SK-N-SH (cell line): Measurements from ENCODE around the gene ALDOB. TPM values are rescaled to one million over a fixed set of nuclear protein-coding genes. Genes with fewer than 3 reads are reported as not detected.
"Not testable (repeated sequence)": the region's sequence is repeated elsewhere in the genome, so short reads cannot be mapped to it uniquely, and the experiment has no call there.

Experiments
- CTCF ChIA-PET: fragments of 300-600, 350-600 bp; formaldehyde crosslinking; extraction: SDS; loops from one replicate; lab custom pipeline; 2021; lab: Yijun Ruan, JAX
- POLR2A ChIA-PET: fragments of 350-600 bp; sonication (Branson Sonifier 250); formaldehyde crosslinking; extraction: SDS; loops from one replicate; lab custom pipeline; 2020; ENCODE audit warnings: antibody characterized with exemption, inconsistent platforms; lab: Yijun Ruan, JAX
- DNase-seq: peaks from one replicate; pipeline ENCODE4 v3.0.0; 2012
- H2AFZ ChIP-seq: fragments of 200-600 bp; sonication (generic); 2 replicates; pipeline ENCODE4 v1.8.1; 2016; ENCODE audit warnings: antibody characterized with exemption, mild to moderate bottlenecking, low read depth
- H3F3A ChIP-seq: fragments of 200-600 bp; sonication (generic); replicated peaks from 2 replicates; pipeline ENCODE3; 2016; ENCODE audit warnings: antibody characterized with exemption, mild to moderate bottlenecking; ENCODE audit not compliant: insufficient read depth
- H3K27ac ChIP-seq, 2 experiments: fragments of 200-500 bp in 1 of 2; fragments of 200-600 bp in 1 of 2; sonication (Bioruptor generic) in 1 of 2; sonication (generic), shearing (Covaris generic) in 1 of 2; 2 replicates each; pipeline versions ENCODE4 v1.5.1 to v1.6.1; 2014 to 2016; ENCODE audit warnings: low read depth in 2 of 2, inconsistent platforms in 1 of 2, low read length in 1 of 2, mild to moderate bottlenecking in 1 of 2, mixed read lengths in 1 of 2
- H3K27me3 ChIP-seq: fragments of 200-600 bp; sonication (generic), shearing (Covaris generic); 2 replicates; pipeline ENCODE4 v1.6.1; 2016; ENCODE audit warnings: mixed run types; ENCODE audit not compliant: insufficient read depth
- H3K36me3 ChIP-seq, 2 experiments: fragments of 200-500 bp in 1 of 2; fragments of 200-600 bp in 1 of 2; sonication (Bioruptor generic) in 1 of 2; sonication (generic) in 1 of 2; replicated peaks in 1 of 2; 2 replicates each; pipeline versions ENCODE3 to v1.5.1; 2014 to 2016; ENCODE audit warnings: low read length in 1 of 2, mild to moderate bottlenecking in 1 of 2; ENCODE audit not compliant: insufficient read depth in 2 of 2, control insufficient read depth in 1 of 2
- H3K4me1 ChIP-seq, 2 experiments: fragments of 200-500 bp in 1 of 2; fragments of 200-600 bp in 1 of 2; sonication (Bioruptor generic) in 1 of 2; sonication (generic), shearing (Covaris generic) in 1 of 2; 2 replicates each; pipeline versions ENCODE4 v1.5.1 to v1.6.1; 2014 to 2016; ENCODE audit warnings: low read depth in 1 of 2, low read length in 1 of 2, mixed run types in 1 of 2; ENCODE audit not compliant: insufficient read depth in 2 of 2, control insufficient read depth in 1 of 2
- H3K4me2 ChIP-seq: fragments of 200-600 bp; sonication (generic), shearing (Covaris generic); 2 replicates; pipeline ENCODE4 v1.6.1; 2017; ENCODE audit warnings: mixed run types
- H3K4me3 ChIP-seq, 2 experiments: fragments of 200-500 bp in 1 of 2; fragments of 200-600 bp in 1 of 2; sonication (Bioruptor generic) in 1 of 2; sonication (generic), shearing (Covaris generic) in 1 of 2; 2 replicates each; pipeline versions ENCODE4 v1.5.1 to v1.8.1; 2014 to 2016; ENCODE audit warnings: low read depth in 2 of 2, inconsistent platforms in 1 of 2, low read length in 1 of 2, mild to moderate bottlenecking in 1 of 2, mixed read lengths in 1 of 2, moderate library complexity in 1 of 2
- H3K79me2 ChIP-seq: fragments of 200-600 bp; sonication (generic); 2 replicates; pipeline ENCODE4 v1.8.1; 2017; ENCODE audit warnings: mild to moderate bottlenecking; ENCODE audit not compliant: insufficient read depth
- H3K9ac ChIP-seq: fragments of 200-600 bp; sonication (generic); 2 replicates; pipeline ENCODE4 v1.6.1; 2017; ENCODE audit warnings: mixed run types
- H3K9me2 ChIP-seq: fragments of 200-600 bp; sonication (generic); 2 replicates; pipeline ENCODE4 v1.6.1; 2017; ENCODE audit warnings: mixed run types
- H3K9me3 ChIP-seq: fragments of 200-600 bp; sonication (generic); 2 replicates; pipeline ENCODE4 v1.6.1; 2017; ENCODE audit warnings: mixed run types, mild to moderate bottlenecking, moderate library complexity
- H4K20me1 ChIP-seq: fragments of 200-600 bp; sonication (generic); 2 replicates; pipeline ENCODE4 v1.6.1; 2017; ENCODE audit warnings: mild to moderate bottlenecking, mixed run types; ENCODE audit not compliant: insufficient read depth
- CTCF ChIP-seq: fragments of 200-600 bp; sonication (generic); IDR thresholded peaks from 2 replicates; pipeline ENCODE4 v1.6.1; 2017; ENCODE audit warnings: antibody characterized with exemption, mild to moderate bottlenecking, moderate library complexity
- NFIC ChIP-seq: IDR thresholded peaks from 2 replicates; pipeline ENCODE4 v1.4.0; 2012; ENCODE audit warnings: borderline replicate concordance
- RAD21 ChIP-seq: IDR thresholded peaks from 2 replicates; pipeline ENCODE4 v1.6.1; 2012; ENCODE audit warnings: mild to moderate bottlenecking, low read length
- TEAD4 ChIP-seq: IDR thresholded peaks from 2 replicates; pipeline ENCODE4 v1.4.0; 2012; ENCODE audit warnings: mild to moderate bottlenecking, borderline replicate concordance; ENCODE audit not compliant: insufficient read depth
- USF2 ChIP-seq: fragments of 150-350 bp; IDR thresholded peaks from 2 replicates; pipeline ENCODE4 v1.6.1; 2017; ENCODE audit warnings: antibody characterized with exemption, low read length, low read depth, borderline replicate concordance
- WGBS: methylation state at CpG from one replicate; pipeline ENCODE4 v1.1.6; 2017; ENCODE audit warnings: low lambda C conversion rate; 5-methylcytosine and 5-hydroxymethylcytosine counted together
- polyA plus RNA-seq, 3 experiments: library from polyadenylated mRNA; depleted of rRNA; stranded (reverse); fragments of >200 nt; gene quantifications; 2 replicates each; pipeline ENCODE4 v1.2.3, GENCODE V29; 2012

ALDOB gene
- polyA plus RNA-seq, 1 of the 3 experiments (the other 2 are of a cell fraction), result not detected

DNA sequence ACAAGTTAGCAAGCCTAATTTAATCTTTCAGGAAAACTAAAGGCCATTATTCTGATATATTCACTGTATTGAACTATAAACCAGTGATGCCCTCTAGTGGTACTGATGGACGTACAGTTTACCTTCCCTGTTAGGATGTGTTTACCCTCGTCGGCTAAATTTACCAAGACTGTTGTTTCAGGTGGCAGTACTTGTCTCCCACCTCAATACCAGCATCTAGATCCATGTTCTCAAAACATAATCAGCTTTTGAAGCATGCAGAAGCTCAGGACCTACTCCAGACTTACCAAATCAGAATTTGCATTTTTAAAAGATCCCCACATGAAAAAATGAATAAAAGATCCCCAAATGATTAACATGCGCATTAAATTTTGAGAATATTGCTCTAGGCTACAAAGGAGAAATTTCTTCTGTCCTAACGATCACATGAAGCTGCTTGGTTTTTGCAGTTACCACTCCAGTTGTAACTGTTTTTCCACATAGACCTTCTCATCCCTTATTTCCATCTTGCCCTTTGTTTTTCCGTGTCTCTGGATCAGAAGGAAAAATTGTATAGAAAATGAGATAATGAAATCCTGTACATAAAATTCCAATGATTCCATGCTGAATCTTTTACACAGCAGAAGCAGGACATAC lies 47.6 kb downstream of the ALDOB start:
- Histone ChIP-seq H3K9me2 (no peaks in the 10 kb centered on the region), H4K20me1 (no peaks in the 10 kb centered on the region), H3K36me3 (peaks cover 37 to 42% of the 10 kb centered on the region in 2 experiments), H2AFZ (no peak overlapping the region), H3K4me3 (no peak overlapping the region), H3K27ac (no peak overlapping the region; a peak in 1 of 4 replicates), H3K27me3 (no peaks in the 10 kb centered on the region), H3F3A (no peaks in the 10 kb centered on the region), H3K9me3 (peaks cover under 1% of the 10 kb centered on the region; the same call in 1 of the 2 replicates), H3K4me2 (no peak overlapping the region), H3K9ac (no peak overlapping the region), H3K79me2 (peaks cover 22% of the 10 kb centered on the region), H3K4me1 (no peaks in the 10 kb centered on the region; a peak in 1 of 4 replicates)
- DNase-seq, result peak; percentile 17
- CTCF ChIA-PET, result interaction anchor here (0.7 to 3.7 kb wide), 17 partner anchors 8 to 724 kb away, joined by 3 to 19 read pairs (median 3); partner anchors contain the start of genes MRPL50 and ZNF189
- TF ChIP-seq CTCF (peak; percentile 79), NFIC (no peak), USF2 (no peak), RAD21 (peak; percentile 30; the same call in 1 of the 2 replicates), TEAD4 (no peak)
- POLR2A ChIA-PET, result no interaction called here
- WGBS, result 56% methylated on average over 6 of the region's 6 CpGs

- DNase-seq, CTCF ChIA-PET, H3K9me3 ChIP-seq, H3F3A ChIP-seq, H3K9ac ChIP-seq, H4K20me1 ChIP-seq, H2AFZ ChIP-seq, H3K27me3 ChIP-seq, H3K9me2 ChIP-seq, H3K4me3 ChIP-seq, POLR2A ChIA-PET, H3K27ac ChIP-seq, H3K79me2 ChIP-seq, H3K4me1 ChIP-seq, H3K4me2 ChIP-seq: not testable (repeated sequence)
- H3K36me3 ChIP-seq, result peaks cover 29 to 33% of the 10 kb centered on the region in 2 experiments
- WGBS, result 93% methylated on average over 11 of the region's 11 CpGs
Measured at GRCh38 chr9:101384873-101385536, 50.6 kb downstream of the ALDOB start, which contains the start of gene BAAT. BAAT (minus strand) TSS chr9:101385006; CDS start chr9:101371404, 13,602 bp downstream.
